H9 (cell line): ENCODE results near the gene TPRN. TPM values are rescaled to one million over a fixed set of nuclear protein-coding genes. Genes with fewer than 3 reads are reported as not detected.

ENCODE experiments used
- DNase-seq: peaks from one replicate; pipeline ENCODE4 v3.0.0-alpha.2; 2017
- H2AFZ ChIP-seq: one replicate; pipeline ENCODE4 v1.6.1; 2013; ENCODE audit warnings: mild to moderate bottlenecking, low read length, control low read depth, moderate library complexity
- H2AK5ac ChIP-seq: 2 replicates; pipeline ENCODE4 v1.6.1; 2013; ENCODE audit warnings: low read length, control low read depth, mixed read lengths; ENCODE audit not compliant: insufficient read length
- H2BK120ac ChIP-seq: one replicate; pipeline ENCODE4 v1.6.1; 2013; ENCODE audit warnings: low read depth, mild to moderate bottlenecking, low read length, control low read depth, inconsistent platforms; ENCODE audit not compliant: poor library complexity, severe bottlenecking
- H2BK12ac ChIP-seq: 2 replicates; pipeline ENCODE4 v1.6.1; 2013; ENCODE audit warnings: low read length, control low read depth, mixed read lengths, low read depth; ENCODE audit not compliant: insufficient read length
- H2BK15ac ChIP-seq: 2 replicates; pipeline ENCODE4 v1.6.1; 2013; ENCODE audit warnings: low read depth, low read length, control low read depth
- H2BK20ac ChIP-seq: one replicate; pipeline ENCODE4 v1.6.1; 2013; ENCODE audit warnings: low read depth, mild to moderate bottlenecking, low read length, control low read depth, inconsistent platforms; ENCODE audit not compliant: poor library complexity, severe bottlenecking
- H2BK5ac ChIP-seq: 2 replicates; pipeline ENCODE4 v1.6.1; 2013; ENCODE audit warnings: low read length, control low read depth, mixed read lengths; ENCODE audit not compliant: insufficient read length
- H3K14ac ChIP-seq: 2 replicates; pipeline ENCODE4 v1.6.1; 2013; ENCODE audit warnings: low read length, control low read depth; ENCODE audit not compliant: insufficient read depth
- H3K18ac ChIP-seq: 2 replicates; pipeline ENCODE4 v1.6.1; 2013; ENCODE audit warnings: low read depth, mild to moderate bottlenecking, mixed read lengths, low read length, control low read depth; ENCODE audit not compliant: insufficient read length
- H3K23ac ChIP-seq: 2 replicates; pipeline ENCODE4 v1.6.1; 2013; ENCODE audit warnings: low read length, control low read depth, mixed read lengths, low read depth; ENCODE audit not compliant: insufficient read length
- H3K23me2 ChIP-seq: 2 replicates; pipeline ENCODE4 v1.6.1; 2013; ENCODE audit warnings: low read depth, mild to moderate bottlenecking, mixed read lengths, low read length, control low read depth; ENCODE audit not compliant: insufficient read length, poor library complexity, severe bottlenecking
- H3K27ac ChIP-seq: 2 replicates; pipeline ENCODE4 v1.5.1; 2013; ENCODE audit warnings: low read length, control low read depth, mixed read lengths, low read depth; ENCODE audit not compliant: insufficient read length
- H3K27me3 ChIP-seq: 2 replicates; pipeline ENCODE4 v1.6.1; 2013; ENCODE audit warnings: low read length, control low read depth, inconsistent platforms; ENCODE audit not compliant: insufficient read depth
- H3K4ac ChIP-seq: 2 replicates; pipeline ENCODE4 v1.6.1; 2013; ENCODE audit warnings: low read depth, mild to moderate bottlenecking, control low read depth, inconsistent platforms, low read length, moderate library complexity
- H3K4me1 ChIP-seq: 2 replicates; pipeline ENCODE4 v1.6.1; 2013; ENCODE audit warnings: low read length, control low read depth, inconsistent platforms; ENCODE audit not compliant: insufficient read depth
- H3K4me2 ChIP-seq: 2 replicates; pipeline ENCODE4 v1.6.1; 2013; ENCODE audit warnings: low read length, control low read depth, mixed read lengths; ENCODE audit not compliant: insufficient read length, insufficient read depth
- H3K56ac ChIP-seq: 2 replicates; pipeline ENCODE4 v1.6.1; 2013; ENCODE audit warnings: low read depth, mild to moderate bottlenecking, mixed read lengths, low read length, control low read depth; ENCODE audit not compliant: insufficient read length
- H3K79me1 ChIP-seq: 2 replicates; pipeline ENCODE4 v1.6.1; 2013; ENCODE audit warnings: low read depth, mild to moderate bottlenecking, moderate library complexity, low read length, control low read depth, inconsistent platforms; ENCODE audit not compliant: insufficient read depth, poor library complexity, severe bottlenecking
- H3K79me2 ChIP-seq: 2 replicates; pipeline ENCODE4 v1.6.1; 2013; ENCODE audit warnings: low read length, control low read depth, inconsistent platforms; ENCODE audit not compliant: insufficient read depth
- H3K9ac ChIP-seq: 2 replicates; pipeline ENCODE4 v1.6.1; 2013; ENCODE audit warnings: low read length, control low read depth, mixed read lengths; ENCODE audit not compliant: insufficient read length; ENCODE audit errors: extremely low read depth
- H3K9me3 ChIP-seq: one replicate; pipeline ENCODE4 v1.6.1; 2013; ENCODE audit warnings: low read depth, low read length, inconsistent platforms; ENCODE audit not compliant: control insufficient read depth
- H3T11ph ChIP-seq: one replicate; pipeline ENCODE4 v1.6.1; 2013; ENCODE audit warnings: mild to moderate bottlenecking, low read length, control low read depth, inconsistent platforms
- H4K20me1 ChIP-seq: one replicate; pipeline ENCODE4 v1.6.1; 2013; ENCODE audit not compliant: control insufficient read depth, insufficient read length, insufficient read depth
- H4K5ac ChIP-seq: 2 replicates; pipeline ENCODE4 v1.6.1; 2013; ENCODE audit warnings: low read depth, mild to moderate bottlenecking, mixed read lengths, low read length, control low read depth; ENCODE audit not compliant: insufficient read length
- H4K8ac ChIP-seq: replicated peaks from 2 replicates; pipeline ENCODE4 v1.6.1; 2013; ENCODE audit warnings: low read length, control low read depth, mixed read lengths, low read depth; ENCODE audit not compliant: insufficient read length
- H4K91ac ChIP-seq: 2 replicates; pipeline ENCODE4 v1.6.1; 2013; ENCODE audit warnings: low read depth, mild to moderate bottlenecking, moderate library complexity, mixed read lengths, low read length, control low read depth; ENCODE audit not compliant: insufficient read length
- H3K27ac Mint-ChIP-seq, 3 experiments: 2 replicates in 2 of 3; 3 replicates in 1 of 3; pipeline ENCODE4 v1.8.0; 2020 to 2021; ENCODE audit warnings: mixed read lengths in 3 of 3, mild to moderate bottlenecking in 1 of 3, moderate library complexity in 1 of 3
- H3K27me3 Mint-ChIP-seq: 2 replicates; pipeline ENCODE4 v1.8.0; 2021; ENCODE audit warnings: low read depth, mild to moderate bottlenecking, moderate library complexity, mixed read lengths
- H3K36me3 Mint-ChIP-seq, 3 experiments: 2 replicates in 2 of 3; 3 replicates in 1 of 3; pipeline ENCODE4 v1.8.0; 2020 to 2021; ENCODE audit warnings: low read depth in 3 of 3, mixed read lengths in 3 of 3; ENCODE audit not compliant: insufficient read depth in 1 of 3
- H3K4me1 Mint-ChIP-seq, 2 experiments: 2 replicates each; pipeline ENCODE4 v1.8.0; 2020; ENCODE audit warnings: mixed read lengths in 2 of 2
- H3K4me3 Mint-ChIP-seq, 2 experiments: 2 replicates in 1 of 2; 3 replicates in 1 of 2; pipeline ENCODE4 v1.8.0; 2020 to 2021; ENCODE audit warnings: mild to moderate bottlenecking in 2 of 2, mixed read lengths in 2 of 2, moderate library complexity in 1 of 2
- H3K9me3 Mint-ChIP-seq, 2 experiments: 2 replicates in 1 of 2; 3 replicates in 1 of 2; pipeline ENCODE4 v1.8.0; 2020; ENCODE audit warnings: mild to moderate bottlenecking in 2 of 2, mixed read lengths in 2 of 2, moderate library complexity in 1 of 2
- WGBS: extraction: QIAGEN DNeasy Blood & Tissue Kit; methylation state at CpG from one replicate; pipeline ENCODE4 v1.1.7; 2013; ENCODE audit warnings: missing lambda C conversion rate, low lambda C conversion rate, mixed read lengths; ENCODE audit not compliant: insufficient read length; ENCODE audit errors: extremely low coverage; 5-methylcytosine and 5-hydroxymethylcytosine counted together
- total RNA-seq: library from RNA; stranded (reverse); gene quantifications from 2 replicates; pipeline ENCODE4 v1.2.1, GENCODE V29; 2021
- TF ChIP-seq, protein P1 (sequence below): fragments of 200-600 bp; sonication (generic); conservative IDR thresholded peaks from 3 replicates; pipeline ENCODE4 v1.8.0; 2021; ENCODE audit warnings: antibody characterized with exemption, mild to moderate bottlenecking

TPRN gene
- total RNA-seq, 1 experiment from 2014 or later = 30.7 TPM

GRCh38 chr9:137181680-137182079 lies 18.9 kb downstream of the TPRN start:
- Histone ChIP-seq H3K79me1 (no peaks in the 10 kb centered on the region), H3K56ac (no peak overlapping the region), H3K27ac (no peak overlapping the region), H4K8ac (no peak overlapping the region), H3K9ac (no peak overlapping the region), H3K27me3 (no peaks in the 10 kb centered on the region), H2BK120ac (no peak overlapping the region), H2BK20ac (no peak overlapping the region), H4K20me1 (peaks cover 2% of the 10 kb centered on the region), H4K5ac (no peak overlapping the region), H3K23ac (no peak overlapping the region), H2BK15ac (no peak overlapping the region), H2AFZ (no peak overlapping the region), H4K91ac (no peak overlapping the region), H3K23me2 (no peaks in the 10 kb centered on the region), H3K14ac (no peak overlapping the region), H3K9me3 (no peaks in the 10 kb centered on the region), H2AK5ac (no peak overlapping the region), H2BK12ac (no peak overlapping the region), H3K18ac (no peak overlapping the region), H3T11ph (no peak overlapping the region), H3K4me1 (no peaks in the 10 kb centered on the region), H3K79me2 (no peaks in the 10 kb centered on the region), H3K4ac (no peak overlapping the region), H2BK5ac (no peak overlapping the region), H3K4me2 (no peak overlapping the region)
- no CpG with 5 or more reads among the region's 22 CpGs for WGBS
- Mint-ChIP-seq H3K27ac (no peak overlapping the region), H3K4me3 (no peak overlapping the region), H3K4me1 (0 out of 4 replicates have a peak, but pooled peaks cover under 1 to 2% of the 10 kb centered on the region in 2 experiments), H3K36me3 (peaks cover 5 to 49% (median 47%) of the 10 kb centered on the region in 3 experiments; a peak in 6 of 7 replicates), H3K27me3 (peaks cover under 1% of the 10 kb centered on the region; the same call in 1 of the 2 replicates), H3K9me3 (no peaks in the 10 kb centered on the region)
- TF ChIP-seq, protein P1, sequence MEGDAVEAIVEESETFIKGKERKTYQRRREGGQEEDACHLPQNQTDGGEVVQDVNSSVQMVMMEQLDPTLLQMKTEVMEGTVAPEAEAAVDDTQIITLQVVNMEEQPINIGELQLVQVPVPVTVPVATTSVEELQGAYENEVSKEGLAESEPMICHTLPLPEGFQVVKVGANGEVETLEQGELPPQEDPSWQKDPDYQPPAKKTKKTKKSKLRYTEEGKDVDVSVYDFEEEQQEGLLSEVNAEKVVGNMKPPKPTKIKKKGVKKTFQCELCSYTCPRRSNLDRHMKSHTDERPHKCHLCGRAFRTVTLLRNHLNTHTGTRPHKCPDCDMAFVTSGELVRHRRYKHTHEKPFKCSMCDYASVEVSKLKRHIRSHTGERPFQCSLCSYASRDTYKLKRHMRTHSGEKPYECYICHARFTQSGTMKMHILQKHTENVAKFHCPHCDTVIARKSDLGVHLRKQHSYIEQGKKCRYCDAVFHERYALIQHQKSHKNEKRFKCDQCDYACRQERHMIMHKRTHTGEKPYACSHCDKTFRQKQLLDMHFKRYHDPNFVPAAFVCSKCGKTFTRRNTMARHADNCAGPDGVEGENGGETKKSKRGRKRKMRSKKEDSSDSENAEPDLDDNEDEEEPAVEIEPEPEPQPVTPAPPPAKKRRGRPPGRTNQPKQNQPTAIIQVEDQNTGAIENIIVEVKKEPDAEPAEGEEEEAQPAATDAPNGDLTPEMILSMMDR = no peak
- no peak for DNase-seq
